K562 (cell line): ENCODE results near the gene EFCAB12. TPM values are rescaled to one million over a fixed set of nuclear protein-coding genes. Genes with fewer than 3 reads are reported as not detected.

ENCODE experiments used
- ATAC-seq: fragments of 200-7000 bp; cut with Tn5 transposase; 3 replicates; pipeline ENCODE4 v1.9.1; 2020; ENCODE audit warnings: moderate library complexity
- BruUV-seq: library from RNA; stranded (reverse); fragments of 400-500 nt; replicated peaks from 2 replicates; lab custom pipeline; 2021; lab: Mats Ljungman, UMichigan
- CTCF ChIA-PET: fragments of 300-600 bp; formaldehyde crosslinking; extraction: SDS; loops from one replicate; lab custom pipeline; 2021; ENCODE audit warnings: low intra/inter-chr PET ratio; lab: Yijun Ruan, JAX
- POLR2A ChIA-PET: fragments of 300-600, 350-650 bp; sonication (Branson Sonifier 250); formaldehyde crosslinking; extraction: SDS; loops from one replicate; lab custom pipeline; 2021; ENCODE audit warnings: antibody characterized with exemption, inconsistent platforms; lab: Yijun Ruan, JAX
- DNase-seq, 4 experiments: peaks; one replicate each; pipeline versions ENCODE4 v3.0.0 to v3.0.0-alpha.2; 2011 to 2018; ENCODE audit warnings: low spot score in 3 of 4, mixed read lengths in 3 of 4; ENCODE audit errors: extremely low read depth in 1 of 4
- FAIRE-seq: peaks from 2 replicates; lab custom pipeline; 2011; peaks lifted over from hg19 to GRCh38; lab: Jason Lieb, UNC
- H2AFZ ChIP-seq: 2 replicates; pipeline ENCODE4 v1.6.0; 2011; ENCODE audit warnings: low read depth, low read length, control low read depth, inconsistent platforms
- H3K27ac ChIP-seq: fragments of 200-600 bp; 3 replicates; pipeline ENCODE4 v1.8.0; 2011; ENCODE audit warnings: low read depth, mild to moderate bottlenecking, control low read depth, inconsistent platforms, low read length, moderate library complexity, mixed read lengths; ENCODE audit errors: extremely low read depth
- H3K27me3 ChIP-seq, 2 experiments: fragments of 300-600 bp in 1 of 2; 2 replicates in 1 of 2; 3 replicates in 1 of 2; pipeline versions ENCODE4 v1.6.0 to v1.8.0; 2011; ENCODE audit warnings: inconsistent platforms in 2 of 2, low read length in 2 of 2, mild to moderate bottlenecking in 1 of 2, mixed read lengths in 1 of 2, moderate library complexity in 1 of 2; ENCODE audit not compliant: control insufficient read depth in 2 of 2, insufficient read depth in 2 of 2
- H3K36me3 ChIP-seq: fragments of 300-600 bp; 3 replicates; pipeline ENCODE4 v1.8.0; 2011; ENCODE audit warnings: mild to moderate bottlenecking, low read length, inconsistent platforms; ENCODE audit not compliant: control insufficient read depth, insufficient read depth
- H3K4me1 ChIP-seq, 2 experiments: fragments of 200-600 bp in 1 of 2; replicated peaks in 1 of 2; 2 replicates in 1 of 2; 3 replicates in 1 of 2; pipeline versions ENCODE4 v1.5.1 to v1.8.0; 2011; ENCODE audit warnings: inconsistent platforms in 2 of 2, low read length in 2 of 2, mild to moderate bottlenecking in 1 of 2, mixed read lengths in 1 of 2, moderate library complexity in 1 of 2; ENCODE audit not compliant: control insufficient read depth in 2 of 2, insufficient read depth in 2 of 2
- H3K4me2 ChIP-seq: 2 replicates; pipeline ENCODE4 v1.6.1; 2011; ENCODE audit warnings: low read length, control low read depth, inconsistent platforms, mixed read lengths; ENCODE audit not compliant: insufficient read depth
- H3K4me3 ChIP-seq: fragments of 200-600 bp; sonication (generic), shearing (Covaris generic); 2 replicates; pipeline ENCODE4 v1.5.1; 2016; ENCODE audit warnings: control low read depth, inconsistent platforms
- H3K79me2 ChIP-seq: fragments of 200-600 bp; 3 replicates; pipeline ENCODE4 v1.8.0; 2011; ENCODE audit warnings: low read length, inconsistent platforms; ENCODE audit not compliant: control insufficient read depth, insufficient read depth
- H3K9ac ChIP-seq, 2 experiments: 2 replicates each; pipeline versions ENCODE4 v1.6.0 to v1.6.1; 2011; ENCODE audit warnings: low read depth in 2 of 2, low read length in 2 of 2, control low read depth in 1 of 2, inconsistent platforms in 1 of 2, mild to moderate bottlenecking in 1 of 2, mixed read lengths in 1 of 2; ENCODE audit not compliant: insufficient read depth in 1 of 2
- H3K9me1 ChIP-seq: one replicate; pipeline ENCODE4 v1.6.0; 2011; ENCODE audit warnings: inconsistent platforms, mild to moderate bottlenecking, low read length, moderate library complexity; ENCODE audit not compliant: control insufficient read depth, insufficient read depth
- H3K9me3 ChIP-seq: replicated peaks from 2 replicates; pipeline ENCODE4 v1.5.1; 2011; ENCODE audit warnings: low read depth, low read length, inconsistent platforms; ENCODE audit not compliant: control insufficient read depth, insufficient read depth
- H4K20me1 ChIP-seq: replicated peaks from 2 replicates; pipeline ENCODE4 v1.6.1; 2011; ENCODE audit warnings: low read length, inconsistent platforms, mixed read lengths; ENCODE audit not compliant: control insufficient read depth, insufficient read depth
- EWSR1 ChIP-seq: fragments of 450-650 bp; IDR thresholded peaks from 2 replicates; pipeline ENCODE4 v1.6.1; 2018; ENCODE audit warnings: borderline replicate concordance, mild to moderate bottlenecking, low read depth, moderate library complexity; ENCODE audit not compliant: partially characterized antibody
- HLTF ChIP-seq: fragments of 450-650 bp; IDR thresholded peaks from 2 replicates; pipeline ENCODE4 v1.6.1; 2016
- MCM5 ChIP-seq: fragments of 450-650 bp; IDR thresholded peaks from 2 replicates; pipeline ENCODE4 v1.6.1; 2016; ENCODE audit warnings: low read depth
- NCOA2 ChIP-seq, 2 experiments: fragments of 450-650 bp; IDR thresholded peaks; 2 replicates each; pipeline ENCODE4 v1.6.1; 2018; ENCODE audit warnings: mild to moderate bottlenecking in 2 of 2, moderate library complexity in 1 of 2; ENCODE audit not compliant: partially characterized antibody in 2 of 2
- POLR2H ChIP-seq: IDR thresholded peaks from 2 replicates; pipeline ENCODE4 v1.6.1; 2016; ENCODE audit warnings: missing genetic modification characterization, low read depth, mild to moderate bottlenecking, control low read depth, missing compliant biosample characterization, moderate library complexity
- RFX7 ChIP-seq: fragments of 250-450 bp; sonication (Bioruptor Pico); IDR thresholded peaks from 2 replicates; pipeline ENCODE4 v1.5.1; 2021; ENCODE audit warnings: mild to moderate bottlenecking
- U2AF1 ChIP-seq: fragments of 200-400 bp; formaldehyde crosslinking; optimal IDR thresholded peaks from 2 replicates; pipeline ENCODE3; 2017; ENCODE audit warnings: mild to moderate bottlenecking, low read depth, low read length, moderate library complexity
- ZBTB49 ChIP-seq: sonication (generic); formaldehyde crosslinking; IDR thresholded peaks from 2 replicates; pipeline ENCODE4 v1.8.0; 2022; ENCODE audit warnings: missing genetic modification reagents, mild to moderate bottlenecking, borderline replicate concordance
- ZNF121 ChIP-seq: sonication (generic); formaldehyde crosslinking; conservative IDR thresholded peaks from 2 replicates; pipeline ENCODE4 v1.8.0; 2022; ENCODE audit warnings: missing genetic modification reagents
- ZNF41 ChIP-seq: fragments of 250-450 bp; sonication (Bioruptor Pico); conservative IDR thresholded peaks from 2 replicates; pipeline ENCODE4 v1.4.0; 2020; ENCODE audit warnings: mild to moderate bottlenecking
- ZNF561 ChIP-seq: fragments of 450-650 bp; formaldehyde crosslinking; conservative IDR thresholded peaks from 2 replicates; pipeline ENCODE4 v1.4.0; 2020; ENCODE audit warnings: mild to moderate bottlenecking, moderate library complexity
- WGBS: fragments of 100-300 bp; shearing (Covaris generic); methylation state at CpG from one replicate; pipeline ENCODE4 v1.1.6; 2016; ENCODE audit warnings: low coverage, mixed read lengths; ENCODE audit not compliant: insufficient coverage; ENCODE audit errors: missing lambda C conversion rate; 5-methylcytosine and 5-hydroxymethylcytosine counted together
- in situ Hi-C: fragments of 300-500 bp; cut with MboI; formaldehyde crosslinking; loops from 4 replicates; pipeline ENCODE4 v1.15.0; 2018; ENCODE audit warnings: inconsistent platforms, mixed read lengths
- intact Hi-C: fragments of 100-400 bp; cut with micrococcal nuclease; formaldehyde crosslinking; loops from 2 replicates; pipeline ENCODE4 v1.14.2; 2022
- polyA plus RNA-seq, 8 experiments: library from polyadenylated mRNA; depleted of rRNA in 4 of 8; stranded (reverse) in 5 of 8; unstranded in 3 of 8; fragments of >200 nt; fragmentation: Nextera tagmentation in 2 of 8; fragmentation: Illumina TruSeq in 1 of 8; extraction: Ambion mirVana in 2 of 8; extraction: Trizol in 1 of 8; gene quantifications; 2 replicates each; pipeline versions ENCODE4 v1.2.1 to v1.2.3, GENCODE V29; 2011 to 2014; ENCODE audit warnings: inconsistent platforms in 1 of 8, missing spikeins in 1 of 8
- total RNA-seq, 7 experiments: library from RNA; depleted of rRNA in 6 of 7; stranded (reverse); fragments of >200 nt in 6 of 7; fragmentation: Illumina TruSeq in 2 of 7; extraction: Trizol in 2 of 7; gene quantifications; 2 replicates each; pipeline versions ENCODE4 v1.2.1 to v1.2.3, GENCODE V29; 2011 to 2021; ENCODE audit warnings: low replicate concordance in 1 of 7
- TF ChIP-seq, protein P1 (sequence below): fragments of 450-650 bp; IDR thresholded peaks from 2 replicates; pipeline ENCODE4 v1.6.1; 2017; ENCODE audit warnings: antibody characterized with exemption, mild to moderate bottlenecking
- TF ChIP-seq, protein P2 (sequence below): fragments of 450-650 bp; IDR thresholded peaks from 2 replicates; pipeline ENCODE4 v1.6.1; 2018; ENCODE audit warnings: mild to moderate bottlenecking, low read depth; ENCODE audit not compliant: partially characterized antibody
- TF ChIP-seq, protein P3 (sequence below): IDR thresholded peaks from 2 replicates; pipeline ENCODE4 v1.6.1; 2011; ENCODE audit not compliant: insufficient read length; ENCODE audit errors: extremely low read depth

Gene EFCAB12
- total and polyA plus RNA-seq, 9 of the 15 experiments (the other 6 are each of a cell fraction or from before 2014, with no cell fraction given), result 0.08 to 0.95 (median 0.56) TPM; not detected in 1

- POLR2A ChIA-PET, result interaction anchor here (0.7 to 1.8 kb wide), 3 partner anchors 12 to 145 kb away, joined by 3 to 14 read pairs (median 3); partner anchors contain the start of genes IFT122 and MBD4
- H3K27ac ChIP-seq, result peak overlapping the region; percentile 99
- no peak for FAIRE-seq
- in situ Hi-C loops (no loop called here), intact Hi-C loops (no loop called here)
- no peaks in the 10 kb centered on the region for H3K9me1 ChIP-seq
- ATAC-seq, result no peak
- no TSS peak for BruUV-seq
- peaks cover 4% of the 10 kb centered on the region; the same call in 1 of the 3 replicates for H3K36me3 ChIP-seq
- no peaks in the 10 kb centered on the region for H3K9me3 ChIP-seq
- WGBS, result 33% methylated on average over 1 of the region's 1 CpG
- H3K4me2 ChIP-seq, result peak overlapping the region; percentile 90
- CTCF ChIA-PET, result no interaction called here
- H4K20me1 ChIP-seq, result no peaks in the 10 kb centered on the region
- peak overlapping the region; percentile 89 for H2AFZ ChIP-seq
- no peak overlapping the region for H3K4me3 ChIP-seq
- H3K79me2 ChIP-seq, result no peaks in the 10 kb centered on the region
- no peaks in the 10 kb centered on the region for H3K27me3 ChIP-seq
- peak overlapping the region in 1 of 2 experiments; percentile 86; a peak in 2 of 4 replicates for H3K9ac ChIP-seq
- DNase-seq, result peak in 1 of 4 experiments; percentile 23
- peaks cover 14 to 39% of the 10 kb centered on the region in 2 experiments for H3K4me1 ChIP-seq
- TF ChIP-seq U2AF1 (no peak), POLR2H (no peak), ZNF41 (CRISPR knock-in tag) (no peak), ZBTB49 (CRISPR knock-in tag) (no peak), ZNF561 (CRISPR knock-in tag) (no peak), ZNF121 (CRISPR knock-in tag) (no peak), EWSR1 (no peak), RFX7 (no peak), NCOA2 (IDR thresholded peaks at IDR 0.05; ENCODE audit: partially characterized antibody in 2 of 2) (no peak), HLTF (no peak), MCM5 (no peak)
- TF ChIP-seq, protein P1, sequence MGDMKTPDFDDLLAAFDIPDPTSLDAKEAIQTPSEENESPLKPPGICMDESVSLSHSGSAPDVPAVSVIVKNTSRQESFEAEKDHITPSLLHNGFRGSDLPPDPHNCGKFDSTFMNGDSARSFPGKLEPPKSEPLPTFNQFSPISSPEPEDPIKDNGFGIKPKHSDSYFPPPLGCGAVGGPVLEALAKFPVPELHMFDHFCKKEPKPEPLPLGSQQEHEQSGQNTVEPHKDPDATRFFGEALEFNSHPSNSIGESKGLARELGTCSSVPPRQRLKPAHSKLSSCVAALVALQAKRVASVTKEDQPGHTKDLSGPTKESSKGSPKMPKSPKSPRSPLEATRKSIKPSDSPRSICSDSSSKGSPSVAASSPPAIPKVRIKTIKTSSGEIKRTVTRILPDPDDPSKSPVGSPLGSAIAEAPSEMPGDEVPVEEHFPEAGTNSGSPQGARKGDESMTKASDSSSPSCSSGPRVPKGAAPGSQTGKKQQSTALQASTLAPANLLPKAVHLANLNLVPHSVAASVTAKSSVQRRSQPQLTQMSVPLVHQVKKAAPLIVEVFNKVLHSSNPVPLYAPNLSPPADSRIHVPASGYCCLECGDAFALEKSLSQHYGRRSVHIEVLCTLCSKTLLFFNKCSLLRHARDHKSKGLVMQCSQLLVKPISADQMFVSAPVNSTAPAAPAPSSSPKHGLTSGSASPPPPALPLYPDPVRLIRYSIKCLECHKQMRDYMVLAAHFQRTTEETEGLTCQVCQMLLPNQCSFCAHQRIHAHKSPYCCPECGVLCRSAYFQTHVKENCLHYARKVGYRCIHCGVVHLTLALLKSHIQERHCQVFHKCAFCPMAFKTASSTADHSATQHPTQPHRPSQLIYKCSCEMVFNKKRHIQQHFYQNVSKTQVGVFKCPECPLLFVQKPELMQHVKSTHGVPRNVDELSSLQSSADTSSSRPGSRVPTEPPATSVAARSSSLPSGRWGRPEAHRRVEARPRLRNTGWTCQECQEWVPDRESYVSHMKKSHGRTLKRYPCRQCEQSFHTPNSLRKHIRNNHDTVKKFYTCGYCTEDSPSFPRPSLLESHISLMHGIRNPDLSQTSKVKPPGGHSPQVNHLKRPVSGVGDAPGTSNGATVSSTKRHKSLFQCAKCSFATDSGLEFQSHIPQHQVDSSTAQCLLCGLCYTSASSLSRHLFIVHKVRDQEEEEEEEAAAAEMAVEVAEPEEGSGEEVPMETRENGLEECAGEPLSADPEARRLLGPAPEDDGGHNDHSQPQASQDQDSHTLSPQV, result 0 out of 2 replicates have a peak, but pooled peaks have one; percentile 13
- TF ChIP-seq, protein P2, sequence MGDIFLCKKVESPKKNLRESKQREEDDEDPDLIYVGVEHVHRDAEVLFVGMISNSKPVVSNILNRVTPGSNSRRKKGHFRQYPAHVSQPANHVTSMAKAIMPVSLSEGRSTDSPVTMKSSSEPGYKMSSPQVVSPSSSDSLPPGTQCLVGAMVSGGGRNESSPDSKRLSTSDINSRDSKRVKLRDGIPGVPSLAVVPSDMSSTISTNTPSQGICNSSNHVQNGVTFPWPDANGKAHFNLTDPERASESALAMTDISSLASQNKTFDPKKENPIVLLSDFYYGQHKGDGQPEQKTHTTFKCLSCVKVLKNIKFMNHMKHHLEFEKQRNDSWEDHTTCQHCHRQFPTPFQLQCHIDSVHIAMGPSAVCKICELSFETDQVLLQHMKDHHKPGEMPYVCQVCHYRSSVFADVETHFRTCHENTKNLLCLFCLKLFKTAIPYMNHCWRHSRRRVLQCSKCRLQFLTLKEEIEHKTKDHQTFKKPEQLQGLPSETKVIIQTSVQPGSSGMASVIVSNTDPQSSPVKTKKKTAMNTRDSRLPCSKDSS, result no peak
- TF ChIP-seq, protein P3, sequence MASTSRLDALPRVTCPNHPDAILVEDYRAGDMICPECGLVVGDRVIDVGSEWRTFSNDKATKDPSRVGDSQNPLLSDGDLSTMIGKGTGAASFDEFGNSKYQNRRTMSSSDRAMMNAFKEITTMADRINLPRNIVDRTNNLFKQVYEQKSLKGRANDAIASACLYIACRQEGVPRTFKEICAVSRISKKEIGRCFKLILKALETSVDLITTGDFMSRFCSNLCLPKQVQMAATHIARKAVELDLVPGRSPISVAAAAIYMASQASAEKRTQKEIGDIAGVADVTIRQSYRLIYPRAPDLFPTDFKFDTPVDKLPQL, result no peak
Measured at GRCh38 chr3:129461022-129461421, 32.6 kb upstream of the EFCAB12 start.
